ENCODE measurements around the gene CALHM6. TPM values are rescaled to one million over a fixed set of nuclear protein-coding genes. Genes with fewer than 3 reads are reported as not detected.

Gene CALHM6
- total RNA-seq, 3 donors from 2014 or later: 4.2 to 5.6 TPM; not detected in 1

DNA sequence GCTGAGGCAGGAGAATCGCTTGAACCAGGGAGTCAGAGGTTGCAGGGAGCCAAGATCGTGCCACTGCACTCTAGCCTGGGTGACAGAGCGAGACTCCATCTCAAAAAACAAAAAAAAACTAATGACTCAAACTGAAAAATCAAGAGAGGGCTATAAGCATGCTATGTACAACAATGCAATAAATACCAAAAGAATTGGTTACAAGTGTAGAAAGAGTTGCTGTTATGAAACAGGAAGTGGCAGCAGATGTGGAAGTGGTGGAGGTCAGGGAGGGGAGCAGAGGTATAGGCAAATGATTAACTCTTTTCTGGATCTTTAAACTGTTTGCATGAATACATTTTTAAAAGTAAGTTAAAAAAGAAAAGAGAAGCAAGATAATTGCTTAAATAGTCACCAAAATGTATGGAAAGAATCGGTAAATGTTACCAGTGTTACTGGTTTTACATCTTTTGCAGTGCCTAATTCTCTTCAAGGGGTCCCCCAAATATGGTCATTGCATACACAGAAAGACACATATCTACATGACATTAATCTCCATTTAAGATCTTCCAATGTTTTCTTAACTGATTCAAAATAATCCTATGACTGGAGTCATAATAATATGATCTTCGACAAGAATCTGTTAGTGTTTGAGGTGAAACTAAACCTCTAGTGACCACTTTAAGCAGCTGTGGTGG lies 15.0 kb downstream of the CALHM6 start:
- ATAC-seq: peak; percentile 78

DNA sequence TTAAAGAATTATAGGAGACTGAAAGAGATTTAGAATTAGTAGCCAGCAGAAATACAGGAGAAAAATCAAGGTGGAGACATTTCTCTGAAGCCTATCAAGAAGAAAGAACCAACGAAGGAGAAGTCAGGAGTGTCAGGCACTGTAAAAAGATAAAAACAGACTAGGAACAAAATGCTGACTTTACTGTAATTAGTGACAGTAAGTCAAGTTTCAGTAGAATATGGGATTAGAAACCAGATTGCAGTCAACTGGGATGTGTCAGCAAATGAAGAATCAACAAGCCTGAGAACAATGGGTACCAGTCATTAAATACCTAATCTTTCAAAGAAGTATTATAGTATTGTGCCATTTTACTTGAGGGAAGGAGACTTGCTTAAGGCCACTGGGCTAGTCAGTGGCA lies 21.6 kb downstream of the CALHM6 start:
- Histone ChIP-seq H3K36me3 (ENCODE audit: low read depth) (no peaks in the 10 kb centered on the region), H3K4me1 (ENCODE audit: low read depth) (no peaks in the 10 kb centered on the region), H3K9me3 (no peaks in the 10 kb centered on the region), H3K4me3 (no peak overlapping the region)
- TF ChIP-seq, protein P1, sequence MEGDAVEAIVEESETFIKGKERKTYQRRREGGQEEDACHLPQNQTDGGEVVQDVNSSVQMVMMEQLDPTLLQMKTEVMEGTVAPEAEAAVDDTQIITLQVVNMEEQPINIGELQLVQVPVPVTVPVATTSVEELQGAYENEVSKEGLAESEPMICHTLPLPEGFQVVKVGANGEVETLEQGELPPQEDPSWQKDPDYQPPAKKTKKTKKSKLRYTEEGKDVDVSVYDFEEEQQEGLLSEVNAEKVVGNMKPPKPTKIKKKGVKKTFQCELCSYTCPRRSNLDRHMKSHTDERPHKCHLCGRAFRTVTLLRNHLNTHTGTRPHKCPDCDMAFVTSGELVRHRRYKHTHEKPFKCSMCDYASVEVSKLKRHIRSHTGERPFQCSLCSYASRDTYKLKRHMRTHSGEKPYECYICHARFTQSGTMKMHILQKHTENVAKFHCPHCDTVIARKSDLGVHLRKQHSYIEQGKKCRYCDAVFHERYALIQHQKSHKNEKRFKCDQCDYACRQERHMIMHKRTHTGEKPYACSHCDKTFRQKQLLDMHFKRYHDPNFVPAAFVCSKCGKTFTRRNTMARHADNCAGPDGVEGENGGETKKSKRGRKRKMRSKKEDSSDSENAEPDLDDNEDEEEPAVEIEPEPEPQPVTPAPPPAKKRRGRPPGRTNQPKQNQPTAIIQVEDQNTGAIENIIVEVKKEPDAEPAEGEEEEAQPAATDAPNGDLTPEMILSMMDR (IDR thresholded peaks at IDR 0.05): no peak
- ATAC-seq (no peak), DNase-seq (no peak)
- intact Hi-C loops (cut with DNase I, micrococcal nuclease): no loop called here

More for the DNA sequence above, 15.0 kb downstream of the CALHM6 start:
- TF ChIP-seq, protein P1 (IDR thresholded peaks at IDR 0.05): no peak
- Histone ChIP-seq H3K4me1 (ENCODE audit: low read depth) (no peaks in the 10 kb centered on the region), H3K4me3 (no peak overlapping the region), H3K9me3 (no peaks in the 10 kb centered on the region), H3K36me3 (ENCODE audit: low read depth) (no peaks in the 10 kb centered on the region)
- peak in 1 of 3 donors; percentile 40 for DNase-seq
- intact Hi-C loops (cut with DNase I, micrococcal nuclease): no loop called here

DNA sequence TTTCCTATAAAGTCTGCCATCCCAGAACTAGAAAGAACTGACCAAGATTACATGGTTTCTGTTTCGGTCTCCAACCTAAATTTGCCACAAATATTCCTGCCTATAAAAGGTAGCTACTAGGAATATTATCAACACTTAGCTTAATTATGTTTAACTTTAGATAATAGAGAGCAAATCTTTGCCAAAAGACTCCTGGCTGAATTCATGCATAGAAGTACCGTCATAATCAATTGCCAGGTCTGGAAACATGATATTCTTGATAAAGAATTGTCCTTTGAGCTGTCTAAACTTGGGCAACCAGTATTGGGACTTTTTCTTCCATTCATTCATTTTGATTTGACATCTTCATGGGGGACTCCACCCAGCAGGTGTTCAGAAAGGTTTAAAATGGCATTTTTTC lies 22.4 kb downstream of the CALHM6 start:
- ATAC-seq (peak; percentile 34), DNase-seq (no peak)

DNA sequence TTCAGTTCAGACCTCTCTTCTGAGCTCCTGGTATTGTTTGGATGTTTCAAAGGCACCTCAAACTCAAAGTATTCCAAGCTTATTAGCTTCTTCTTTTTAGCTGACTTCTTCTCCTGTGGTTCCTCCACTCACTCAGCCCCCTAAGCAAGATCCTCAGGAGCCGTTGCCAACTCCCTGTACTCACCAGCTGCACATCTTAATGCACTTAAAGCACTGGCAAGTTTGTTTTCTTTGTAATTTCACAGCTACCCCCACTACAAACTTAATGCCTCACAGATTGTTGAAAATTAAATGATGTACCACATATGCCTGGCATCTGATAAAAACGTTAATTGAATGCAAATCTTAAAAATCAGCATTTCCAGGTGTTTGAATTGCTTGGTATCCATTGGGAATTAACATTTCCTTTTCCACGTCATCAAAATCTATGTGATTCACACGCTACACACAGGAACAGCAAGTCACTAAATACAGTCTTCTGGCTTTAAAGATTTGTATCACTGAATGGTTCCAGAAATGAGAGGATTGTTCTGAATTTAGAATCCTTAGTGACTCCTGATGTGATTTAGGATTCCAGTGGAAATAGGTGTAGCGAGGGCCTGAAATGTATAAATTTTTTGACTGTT lies 24.5 kb downstream of the CALHM6 start:
- Histone ChIP-seq H3K36me3 (ENCODE audit: low read depth) (no peaks in the 10 kb centered on the region), H3K4me1 (ENCODE audit: low read depth) (no peaks in the 10 kb centered on the region), H3K4me3 (no peak overlapping the region), H3K9me3 (no peaks in the 10 kb centered on the region)
- TF ChIP-seq, protein P1 (IDR thresholded peaks at IDR 0.05): no peak
- DNase-seq: no peak
- ATAC-seq: no peak
- intact Hi-C loops (cut with DNase I, micrococcal nuclease): no loop called here

More for the DNA sequence above, 22.4 kb downstream of the CALHM6 start:
- intact Hi-C loops (cut with DNase I, micrococcal nuclease): no loop called here
- H3K4me1 ChIP-seq (ENCODE audit: low read depth): no peaks in the 10 kb centered on the region
- H3K4me3 ChIP-seq: no peak overlapping the region
- no peaks in the 10 kb centered on the region for H3K36me3 ChIP-seq (ENCODE audit: low read depth)
- TF ChIP-seq, protein P1 (IDR thresholded peaks at IDR 0.05): no peak
- H3K9me3 ChIP-seq: no peaks in the 10 kb centered on the region

DNA sequence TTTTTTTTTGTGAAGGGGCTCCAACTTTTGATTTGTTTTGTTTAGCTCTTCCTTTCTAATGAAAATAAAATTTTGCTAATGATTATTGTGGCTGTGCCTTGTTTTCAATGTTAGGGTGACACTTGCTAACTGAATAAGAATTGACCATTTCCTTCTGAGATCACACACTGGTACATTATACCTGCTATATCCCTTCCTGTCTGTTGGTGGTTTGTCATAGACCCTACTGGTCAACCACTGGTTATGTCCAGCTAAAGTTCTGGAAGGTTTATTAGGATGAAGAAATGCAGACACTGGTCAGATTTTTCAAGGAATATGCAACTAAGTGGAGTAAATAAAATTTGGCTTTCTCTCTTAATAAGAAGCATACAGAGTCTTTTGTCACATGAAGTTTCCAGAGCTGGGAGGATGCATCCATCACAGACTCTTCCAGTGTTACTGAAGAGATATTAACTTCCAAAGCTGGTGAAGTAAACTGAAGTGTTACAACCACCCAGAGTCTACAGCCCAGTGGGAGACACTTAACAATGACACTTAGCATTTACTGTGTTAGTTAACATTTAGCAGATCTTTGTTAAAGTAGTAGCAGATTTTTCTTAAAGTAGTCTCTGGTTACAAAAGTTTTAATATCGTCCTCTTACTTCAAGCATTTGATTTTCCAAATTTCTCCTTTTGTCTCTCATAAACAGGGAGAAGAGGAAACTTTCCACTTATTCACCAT lies 30.6 kb downstream of the CALHM6 start:
- TF ChIP-seq, protein P1 (IDR thresholded peaks at IDR 0.05): no peak
- Histone ChIP-seq H3K4me1 (ENCODE audit: low read depth) (no peaks in the 10 kb centered on the region), H3K9me3 (no peaks in the 10 kb centered on the region), H3K4me3 (no peak overlapping the region), H3K36me3 (ENCODE audit: low read depth) (no peaks in the 10 kb centered on the region)
- DNase-seq: no peak
- no peak for ATAC-seq
- intact Hi-C loops (cut with DNase I, micrococcal nuclease): no loop called here

Data from mucosa of descending colon (tissue), 3 donors.